T-helper 1 cell treated with Interleukin-12 subunit alpha and Interleukin-12 subunit beta and Interleukin-4 antibody, amounts not matched to agents 30 μg/mL and 1 μg/mL, for 36 hours (primary cell): ENCODE measurements around the gene CA11.

Experiments
- H3K27ac Mint-ChIP-seq: one replicate; pipeline ENCODE4 v1.8.0; 2021; ENCODE audit warnings: mild to moderate bottlenecking, mixed read lengths
- H3K27me3 Mint-ChIP-seq: one replicate; pipeline ENCODE4 v1.8.0; 2021; ENCODE audit warnings: low read depth, mixed read lengths
- H3K36me3 Mint-ChIP-seq: one replicate; pipeline ENCODE4 v1.8.0; 2021; ENCODE audit warnings: low read depth, mixed read lengths
- H3K4me1 Mint-ChIP-seq: one replicate; pipeline ENCODE4 v1.8.0; 2021; ENCODE audit warnings: low read depth, mixed read lengths
- H3K4me3 Mint-ChIP-seq: one replicate; pipeline ENCODE4 v1.8.0; 2021; ENCODE audit warnings: mild to moderate bottlenecking, moderate library complexity, mixed read lengths
- H3K9me3 Mint-ChIP-seq: one replicate; pipeline ENCODE4 v1.8.0; 2021; ENCODE audit warnings: mixed read lengths

CA11 gene

DNA sequence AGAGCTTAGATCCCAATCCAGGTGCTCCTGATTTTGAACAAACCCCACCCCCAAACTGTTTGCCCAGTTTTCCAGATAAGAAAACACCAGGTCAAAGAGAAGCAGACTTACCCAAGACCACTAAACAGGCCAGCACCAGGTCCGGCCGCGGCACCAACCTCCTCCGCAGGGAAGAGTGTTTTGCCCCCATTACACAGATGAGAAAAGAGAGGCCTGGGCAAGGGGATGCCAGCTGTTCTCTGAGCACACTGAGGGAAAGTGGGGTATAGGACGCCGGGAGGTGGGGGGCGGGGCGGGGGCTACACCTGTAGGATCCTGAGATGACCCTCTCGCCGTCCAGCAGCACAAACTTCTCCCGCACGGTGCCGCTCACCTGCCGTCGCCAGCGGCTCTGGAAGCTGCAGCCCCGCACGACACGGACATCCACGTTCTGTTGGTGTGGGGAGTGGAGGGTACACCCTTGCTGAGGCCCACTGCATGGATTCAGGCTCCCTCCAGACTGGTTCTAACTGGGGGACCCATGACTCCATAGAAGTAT is 36.3 kb downstream of the CA11 start:
- Mint-ChIP-seq H3K27me3 (no peaks in the 10 kb centered on the region), H3K4me1 (peaks cover 2% of the 10 kb centered on the region), H3K4me3 (no peak overlapping the region), H3K9me3 (no peaks in the 10 kb centered on the region), H3K36me3 (no peaks in the 10 kb centered on the region), H3K27ac (no peak overlapping the region)

- no peak overlapping the region for H3K4me3 Mint-ChIP-seq
- no peaks in the 10 kb centered on the region for H3K9me3 Mint-ChIP-seq
- H3K27me3 Mint-ChIP-seq, result no peaks in the 10 kb centered on the region
- no peaks in the 10 kb centered on the region for H3K36me3 Mint-ChIP-seq
- H3K4me1 Mint-ChIP-seq, result peaks cover 2% of the 10 kb centered on the region
- H3K27ac Mint-ChIP-seq, result peak overlapping the region; percentile 60
Observed at GRCh38 chr19:48608798-48609263, 37.2 kb downstream of the CA11 start.

- no peaks in the 10 kb centered on the region for H3K27me3 Mint-ChIP-seq
- H3K27ac Mint-ChIP-seq, result no peak overlapping the region
- no peaks in the 10 kb centered on the region for H3K9me3 Mint-ChIP-seq
- peaks cover 2% of the 10 kb centered on the region for H3K4me1 Mint-ChIP-seq
- no peak overlapping the region for H3K4me3 Mint-ChIP-seq
- no peaks in the 10 kb centered on the region for H3K36me3 Mint-ChIP-seq
Observed at GRCh38 chr19:48607359-48607755, 38.6 kb downstream of the CA11 start.

DNA sequence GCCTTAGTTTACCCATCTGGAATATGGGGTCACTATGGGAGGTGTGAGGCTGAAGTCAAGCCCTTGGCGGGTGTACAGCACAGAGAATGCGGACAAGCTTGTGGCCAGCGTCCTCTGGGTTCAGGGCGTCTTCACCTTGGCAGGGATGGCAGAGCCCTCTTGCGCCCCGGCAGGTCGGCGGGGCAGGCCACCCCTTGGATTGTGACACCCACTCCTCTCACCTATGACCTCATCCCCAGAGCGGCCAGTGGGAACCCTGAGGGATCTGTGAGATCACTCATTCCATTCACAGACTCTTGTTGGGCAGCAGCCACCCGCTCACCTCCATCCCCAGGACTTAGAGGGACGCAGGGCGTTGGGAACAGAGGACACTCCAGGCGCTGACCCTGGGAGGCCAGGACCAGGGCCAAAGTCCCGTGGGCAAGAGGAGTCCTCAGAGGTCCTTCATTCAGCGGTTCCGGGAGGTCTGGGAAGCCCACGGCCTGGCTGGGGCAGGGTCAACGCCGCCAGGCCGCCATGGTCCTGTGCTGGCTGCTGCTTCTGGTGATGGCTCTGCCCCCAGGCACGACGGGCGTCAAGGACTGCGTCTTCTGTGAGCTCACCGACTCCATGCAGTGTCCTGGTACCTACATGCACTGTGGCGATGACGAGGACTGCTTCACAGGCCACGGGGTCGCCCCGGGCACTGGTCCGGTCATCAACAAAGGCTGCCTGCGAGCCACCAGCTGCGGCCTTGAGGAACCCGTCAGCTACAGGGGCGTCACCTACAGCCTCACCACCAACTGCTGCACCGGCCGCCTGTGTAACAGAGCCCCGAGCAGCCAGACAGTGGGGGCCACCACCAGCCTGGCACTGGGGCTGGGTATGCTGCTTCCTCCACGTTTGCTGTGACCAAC is 39.3 kb downstream of the CA11 start, which contains the start of gene SPACA4:
Gene SPACA4 (plus strand): TSS at position 280 of the 896 bp plus-strand sequence. CDS start 237 bp downstream, at position 517.
- no peak within 1 kb of the TSS for H3K4me3 Mint-ChIP-seq
- H3K27me3 Mint-ChIP-seq, result no peaks in the 10 kb centered on the region
- no peaks in the 10 kb centered on the region for H3K9me3 Mint-ChIP-seq
- H3K27ac Mint-ChIP-seq, result no peak within 1 kb of the TSS
- H3K4me1 Mint-ChIP-seq, result peaks cover 2% of the 10 kb centered on the region
- no peaks in the 10 kb centered on the region for H3K36me3 Mint-ChIP-seq

GRCh38 chr19:48603850-48604249 is 42.1 kb downstream of the CA11 start:
- H3K4me3 Mint-ChIP-seq, result no peak overlapping the region
- H3K27me3 Mint-ChIP-seq, result no peaks in the 10 kb centered on the region
- no peaks in the 10 kb centered on the region for H3K36me3 Mint-ChIP-seq
- H3K4me1 Mint-ChIP-seq, result peaks cover under 1% of the 10 kb centered on the region
- no peaks in the 10 kb centered on the region for H3K9me3 Mint-ChIP-seq
- H3K27ac Mint-ChIP-seq, result no peak overlapping the region

DNA sequence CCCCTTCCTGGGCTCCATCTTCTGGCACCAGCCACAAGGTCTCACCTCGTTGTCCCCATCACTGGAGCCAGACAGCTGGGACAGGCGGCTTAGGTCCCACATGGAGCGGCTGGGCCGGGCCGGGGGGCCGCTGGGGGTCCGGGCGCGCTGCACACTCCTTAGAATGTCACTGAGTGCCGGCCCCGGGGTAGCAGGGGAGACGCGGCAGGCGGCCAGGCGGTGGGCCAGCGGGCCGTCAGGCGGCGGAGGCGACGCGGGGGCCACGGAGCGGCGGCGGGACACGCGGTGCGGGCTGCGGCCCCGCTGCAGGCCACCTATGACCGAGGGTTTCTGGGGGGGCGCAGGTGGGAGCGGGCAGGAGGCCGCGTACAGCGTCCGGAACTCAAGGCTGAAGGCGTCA is 42.5 kb downstream of the CA11 start:
- no peak overlapping the region for H3K4me3 Mint-ChIP-seq
- H3K27ac Mint-ChIP-seq, result no peak overlapping the region
- H3K9me3 Mint-ChIP-seq, result no peaks in the 10 kb centered on the region
- H3K4me1 Mint-ChIP-seq, result no peaks in the 10 kb centered on the region
- no peaks in the 10 kb centered on the region for H3K27me3 Mint-ChIP-seq
- no peaks in the 10 kb centered on the region for H3K36me3 Mint-ChIP-seq

DNA sequence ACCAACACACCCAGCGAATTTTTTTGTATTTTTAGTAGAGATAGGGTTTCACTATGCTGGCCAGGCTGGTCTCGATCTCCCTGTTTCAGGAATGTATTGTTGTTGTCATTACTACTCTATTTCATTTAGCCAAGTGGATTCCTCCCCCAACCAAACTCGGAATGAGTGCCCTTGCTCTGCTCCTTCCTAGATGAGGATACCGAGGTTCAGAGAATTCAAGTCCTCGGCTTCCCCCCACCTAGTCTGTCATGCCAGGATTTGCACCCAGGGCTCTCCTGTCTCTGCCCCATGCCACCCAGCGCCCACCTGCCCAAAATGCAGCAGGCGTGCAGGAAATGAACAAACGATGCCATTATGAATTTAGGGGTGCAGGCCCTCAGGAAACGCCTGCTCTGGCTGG is 43.0 kb downstream of the CA11 start:
- Mint-ChIP-seq H3K36me3 (no peaks in the 10 kb centered on the region), H3K4me3 (no peak overlapping the region), H3K27me3 (no peaks in the 10 kb centered on the region), H3K27ac (no peak overlapping the region), H3K9me3 (no peaks in the 10 kb centered on the region), H3K4me1 (no peaks in the 10 kb centered on the region)

- Mint-ChIP-seq H3K27me3 (no peaks in the 10 kb centered on the region), H3K4me3 (no peak overlapping the region), H3K36me3 (no peaks in the 10 kb centered on the region), H3K4me1 (no peaks in the 10 kb centered on the region), H3K27ac (no peak overlapping the region), H3K9me3 (no peaks in the 10 kb centered on the region)
Observed at GRCh38 chr19:48600679-48601417, 45.1 kb downstream of the CA11 start.

DNA sequence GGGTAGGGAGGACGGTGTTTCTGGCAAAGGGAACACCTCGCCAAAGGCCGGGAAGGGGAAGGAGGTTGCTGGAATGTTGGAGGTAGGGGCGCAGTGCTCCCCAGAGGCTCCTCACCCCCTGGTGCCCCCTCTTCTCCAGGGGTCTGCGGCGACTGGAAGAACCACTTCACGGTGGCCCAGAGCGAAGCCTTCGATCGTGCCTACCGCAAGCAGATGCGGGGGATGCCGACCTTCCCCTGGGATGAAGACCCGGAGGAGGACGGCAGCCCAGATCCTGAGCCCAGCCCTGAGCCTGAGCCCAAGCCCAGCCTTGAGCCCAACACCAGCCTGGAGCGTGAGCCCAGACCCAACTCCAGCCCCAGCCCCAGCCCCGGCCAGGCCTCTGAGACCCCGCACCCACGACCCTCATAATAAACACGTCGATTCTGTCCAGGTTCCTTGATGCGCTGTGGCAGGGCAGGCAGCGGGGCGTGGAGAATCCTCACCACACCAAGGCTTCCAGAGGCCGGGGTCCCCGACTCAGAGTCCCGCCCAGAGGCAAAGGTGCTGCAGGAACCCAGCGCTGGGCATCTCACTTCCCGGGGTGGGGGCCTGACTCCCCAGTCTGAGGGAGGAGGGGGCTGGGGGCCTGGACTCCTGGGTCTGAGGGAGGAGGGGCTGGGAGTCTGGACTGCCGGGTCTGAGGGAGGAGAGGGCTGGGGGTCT is 46.8 kb downstream of the CA11 start:
- Mint-ChIP-seq H3K4me3 (no peak overlapping the region), H3K36me3 (no peaks in the 10 kb centered on the region), H3K27me3 (no peaks in the 10 kb centered on the region), H3K27ac (no peak overlapping the region), H3K4me1 (peaks cover 2% of the 10 kb centered on the region), H3K9me3 (no peaks in the 10 kb centered on the region)

- Mint-ChIP-seq H3K4me1 (peaks cover 7% of the 10 kb centered on the region), H3K27me3 (no peaks in the 10 kb centered on the region), H3K4me3 (peak overlapping the region; percentile 74), H3K36me3 (no peaks in the 10 kb centered on the region), H3K27ac (peak overlapping the region; percentile 76), H3K9me3 (no peaks in the 10 kb centered on the region)
Observed at GRCh38 chr19:48596679-48597465, 49.1 kb downstream of the CA11 start.

GRCh38 chr19:48596237-48596636 is 49.8 kb downstream of the CA11 start:
- H3K27ac Mint-ChIP-seq, result no peak overlapping the region
- peak overlapping the region; percentile 74 for H3K4me3 Mint-ChIP-seq
- no peaks in the 10 kb centered on the region for H3K9me3 Mint-ChIP-seq
- H3K4me1 Mint-ChIP-seq, result peaks cover 9% of the 10 kb centered on the region
- no peaks in the 10 kb centered on the region for H3K36me3 Mint-ChIP-seq
- H3K27me3 Mint-ChIP-seq, result no peaks in the 10 kb centered on the region

GRCh38 chr19:48595833-48596232 is 50.2 kb downstream of the CA11 start:
- H3K4me1 Mint-ChIP-seq, result peaks cover 9% of the 10 kb centered on the region
- H3K4me3 Mint-ChIP-seq, result peak overlapping the region; percentile 74
- no peak overlapping the region for H3K27ac Mint-ChIP-seq
- no peaks in the 10 kb centered on the region for H3K9me3 Mint-ChIP-seq
- H3K27me3 Mint-ChIP-seq, result no peaks in the 10 kb centered on the region
- no peaks in the 10 kb centered on the region for H3K36me3 Mint-ChIP-seq

- Mint-ChIP-seq H3K27ac (peak overlapping the region; percentile 77), H3K9me3 (no peaks in the 10 kb centered on the region), H3K4me1 (peaks cover 9% of the 10 kb centered on the region), H3K27me3 (no peaks in the 10 kb centered on the region), H3K4me3 (peak overlapping the region; percentile 77), H3K36me3 (peaks cover 3% of the 10 kb centered on the region)
Observed at GRCh38 chr19:48595171-48595570, 50.8 kb downstream of the CA11 start.
